Measurements from ENCODE around the gene GCNT2.

DNA sequence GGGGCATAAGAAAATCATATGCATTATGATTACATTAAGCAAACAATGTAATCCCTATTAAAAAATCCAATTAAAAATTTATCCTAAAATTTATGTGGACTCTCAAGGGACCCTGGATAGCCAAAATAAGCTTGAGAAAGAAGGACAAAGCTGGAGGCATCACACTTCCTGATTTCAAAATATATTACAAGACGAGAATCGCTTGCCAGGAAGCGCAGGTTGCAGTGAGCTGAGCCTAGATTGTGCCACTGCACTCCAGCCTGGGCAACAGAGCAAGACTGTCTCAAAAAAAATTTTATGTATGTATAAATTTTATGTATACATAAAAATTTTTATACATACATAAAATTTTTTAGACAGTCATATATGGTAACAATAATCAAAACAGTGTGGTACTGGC is 48.5 kb upstream of the GCNT2 start:
- TF ChIP-seq, protein P1, sequence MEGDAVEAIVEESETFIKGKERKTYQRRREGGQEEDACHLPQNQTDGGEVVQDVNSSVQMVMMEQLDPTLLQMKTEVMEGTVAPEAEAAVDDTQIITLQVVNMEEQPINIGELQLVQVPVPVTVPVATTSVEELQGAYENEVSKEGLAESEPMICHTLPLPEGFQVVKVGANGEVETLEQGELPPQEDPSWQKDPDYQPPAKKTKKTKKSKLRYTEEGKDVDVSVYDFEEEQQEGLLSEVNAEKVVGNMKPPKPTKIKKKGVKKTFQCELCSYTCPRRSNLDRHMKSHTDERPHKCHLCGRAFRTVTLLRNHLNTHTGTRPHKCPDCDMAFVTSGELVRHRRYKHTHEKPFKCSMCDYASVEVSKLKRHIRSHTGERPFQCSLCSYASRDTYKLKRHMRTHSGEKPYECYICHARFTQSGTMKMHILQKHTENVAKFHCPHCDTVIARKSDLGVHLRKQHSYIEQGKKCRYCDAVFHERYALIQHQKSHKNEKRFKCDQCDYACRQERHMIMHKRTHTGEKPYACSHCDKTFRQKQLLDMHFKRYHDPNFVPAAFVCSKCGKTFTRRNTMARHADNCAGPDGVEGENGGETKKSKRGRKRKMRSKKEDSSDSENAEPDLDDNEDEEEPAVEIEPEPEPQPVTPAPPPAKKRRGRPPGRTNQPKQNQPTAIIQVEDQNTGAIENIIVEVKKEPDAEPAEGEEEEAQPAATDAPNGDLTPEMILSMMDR (conservative IDR thresholded peaks at IDR 0.05 in 1 of 2, IDR thresholded peaks at IDR 0.05 in 1 of 2; ENCODE audit: low read depth in 1 of 2, low read length in 2 of 2) = no peak
- no peak for TF ChIP-seq EZH2 (IDR thresholded peaks at IDR 0.05; ENCODE audit: low read length, missing control alignments)

All from fibroblast of lung (primary cell).